ENCODE data around the gene SGCA. TPM values are rescaled to one million over a fixed set of nuclear protein-coding genes. Genes with fewer than 3 reads are reported as not detected.

Gene SGCA
- total RNA-seq, 1 experiment from 2014 or later: 0.24 TPM

- Histone ChIP-seq H2BK120ac (ENCODE audit: low read depth, low read length, poor library complexity, severe bottlenecking) (no peak overlapping the region), H3K27ac (ENCODE audit: insufficient read length, low read depth, low read length) (no peak overlapping the region), H3K9ac (ENCODE audit: extremely low read depth, insufficient read length, low read length) (no peak overlapping the region), H2BK15ac (ENCODE audit: low read depth, low read length) (no peak overlapping the region), H3K4ac (ENCODE audit: low read depth, low read length) (no peak overlapping the region), H3K27me3 (ENCODE audit: insufficient read depth, low read length) (no peaks in the 10 kb centered on the region), H2AK5ac (ENCODE audit: insufficient read length, low read length) (no peak overlapping the region), H4K8ac (replicated peaks; ENCODE audit: insufficient read length, low read depth, low read length) (no peak overlapping the region), H3K9me3 (ENCODE audit: control insufficient read depth, low read depth, low read length) (no peaks in the 10 kb centered on the region), H4K5ac (ENCODE audit: insufficient read length, low read depth, low read length) (no peak overlapping the region), H2BK12ac (ENCODE audit: insufficient read length, low read depth, low read length) (no peak overlapping the region), H3K14ac (ENCODE audit: insufficient read depth, low read length) (no peak overlapping the region), H3K18ac (ENCODE audit: insufficient read length, low read depth, low read length) (no peak overlapping the region), H3K4me1 (ENCODE audit: insufficient read depth, low read length) (no peaks in the 10 kb centered on the region), H3K4me2 (ENCODE audit: insufficient read depth, insufficient read length, low read length) (no peak overlapping the region), H2BK5ac (ENCODE audit: insufficient read length, low read length) (no peak overlapping the region), H4K20me1 (ENCODE audit: control insufficient read depth, insufficient read depth, insufficient read length) (no peaks in the 10 kb centered on the region), H3K56ac (ENCODE audit: insufficient read length, low read depth, low read length) (no peak overlapping the region), H3K23me2 (ENCODE audit: insufficient read length, low read depth, low read length, poor library complexity, severe bottlenecking) (no peaks in the 10 kb centered on the region), H3K79me1 (ENCODE audit: insufficient read depth, low read depth, low read length, poor library complexity, severe bottlenecking) (no peaks in the 10 kb centered on the region), H2AFZ (ENCODE audit: low read length) (no peak overlapping the region), H4K91ac (ENCODE audit: insufficient read length, low read depth, low read length) (no peak overlapping the region), H3K23ac (ENCODE audit: insufficient read length, low read depth, low read length) (no peak overlapping the region), H2BK20ac (ENCODE audit: low read depth, low read length, poor library complexity, severe bottlenecking) (no peak overlapping the region), H3K79me2 (ENCODE audit: insufficient read depth, low read length) (no peaks in the 10 kb centered on the region), H3T11ph (ENCODE audit: low read length) (no peak overlapping the region)
- Mint-ChIP-seq H3K27me3 (ENCODE audit: low read depth) (peaks cover 2% of the 10 kb centered on the region), H3K27ac (no peak overlapping the region), H3K4me1 (peaks cover 26 to 37% of the 10 kb centered on the region in 2 experiments), H3K9me3 (no peaks in the 10 kb centered on the region), H3K4me3 (no peak overlapping the region), H3K36me3 (ENCODE audit: insufficient read depth in 1 of 3, low read depth in 3 of 3) (no peaks in the 10 kb centered on the region)
- DNase-seq: no peak
- TF ChIP-seq CTCF (conservative IDR thresholded peaks at IDR 0.05): no peak
- no CpG with 5 or more reads among the region's 1 CpG for WGBS (ENCODE audit: extremely low coverage, insufficient read length, low lambda C conversion rate)
These were observed 53.0 kb downstream of the SGCA start for GRCh38 chr17:50218771-50219315.

All from H9 (cell line).